Measurements from ENCODE around the gene ZNF385B.
"Not testable (repeated sequence)": the region's sequence is repeated elsewhere in the genome, so short reads cannot be mapped to it uniquely, and the experiment has no call there.

The ZNF385B gene
- 0 reads per million in 2 donors for total RNA-seq

DNA sequence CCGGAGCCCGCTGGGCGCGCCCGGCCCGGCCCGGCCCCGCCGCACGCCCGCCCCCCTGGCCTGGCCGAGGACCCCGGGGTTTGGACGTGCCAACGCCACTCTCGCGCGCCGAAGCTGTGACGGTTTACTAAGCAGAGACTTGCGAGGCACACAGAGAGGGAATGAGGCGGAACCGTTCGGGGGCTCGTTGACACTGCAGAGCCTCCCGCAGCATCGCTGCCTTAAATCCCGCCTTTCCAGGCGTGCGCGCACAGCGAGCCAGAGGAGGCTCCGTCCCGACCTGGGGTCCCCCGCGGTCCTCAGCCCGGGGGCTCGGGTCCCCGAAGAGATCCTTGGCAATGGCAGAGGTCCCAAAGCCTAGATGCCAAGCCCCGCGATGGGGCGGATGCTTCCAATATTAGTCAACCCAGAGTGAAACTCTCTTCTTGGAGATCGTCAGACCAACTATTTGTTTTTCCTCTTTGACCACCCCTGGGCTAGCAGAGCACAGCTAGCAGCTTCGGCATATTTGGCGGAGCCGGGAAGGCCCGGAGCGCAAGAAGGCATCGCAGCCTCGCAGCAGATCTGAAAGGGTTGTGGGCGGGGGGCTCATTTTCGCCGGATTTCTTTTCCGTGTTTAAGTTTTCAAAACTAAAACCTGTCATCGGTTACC lies at the start of gene ZNF385B:
Gene ZNF385B, minus strand, starts transcription at position 197 of the 652 bp plus-strand sequence.
- no peak for DNase-seq

DNA sequence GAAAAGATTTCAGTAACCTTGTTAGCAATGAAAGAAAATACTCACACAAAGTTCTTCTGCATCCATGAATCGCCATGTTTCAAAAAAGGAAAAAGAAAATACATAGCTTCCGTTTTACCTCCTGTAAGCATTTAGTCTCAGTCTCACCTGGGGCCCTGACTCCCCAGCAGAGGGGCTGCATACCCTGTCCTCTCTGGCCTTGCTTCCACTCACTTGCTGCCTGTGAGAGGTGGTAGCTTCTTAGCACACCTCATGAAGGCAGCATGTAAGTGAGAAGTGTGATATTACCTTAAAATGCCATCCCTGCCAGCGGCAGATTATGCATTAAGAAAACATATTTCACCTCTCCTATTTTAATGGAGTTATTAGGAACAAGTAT lies 49.3 kb upstream of the ZNF385B start:
- no peak for DNase-seq

DNA sequence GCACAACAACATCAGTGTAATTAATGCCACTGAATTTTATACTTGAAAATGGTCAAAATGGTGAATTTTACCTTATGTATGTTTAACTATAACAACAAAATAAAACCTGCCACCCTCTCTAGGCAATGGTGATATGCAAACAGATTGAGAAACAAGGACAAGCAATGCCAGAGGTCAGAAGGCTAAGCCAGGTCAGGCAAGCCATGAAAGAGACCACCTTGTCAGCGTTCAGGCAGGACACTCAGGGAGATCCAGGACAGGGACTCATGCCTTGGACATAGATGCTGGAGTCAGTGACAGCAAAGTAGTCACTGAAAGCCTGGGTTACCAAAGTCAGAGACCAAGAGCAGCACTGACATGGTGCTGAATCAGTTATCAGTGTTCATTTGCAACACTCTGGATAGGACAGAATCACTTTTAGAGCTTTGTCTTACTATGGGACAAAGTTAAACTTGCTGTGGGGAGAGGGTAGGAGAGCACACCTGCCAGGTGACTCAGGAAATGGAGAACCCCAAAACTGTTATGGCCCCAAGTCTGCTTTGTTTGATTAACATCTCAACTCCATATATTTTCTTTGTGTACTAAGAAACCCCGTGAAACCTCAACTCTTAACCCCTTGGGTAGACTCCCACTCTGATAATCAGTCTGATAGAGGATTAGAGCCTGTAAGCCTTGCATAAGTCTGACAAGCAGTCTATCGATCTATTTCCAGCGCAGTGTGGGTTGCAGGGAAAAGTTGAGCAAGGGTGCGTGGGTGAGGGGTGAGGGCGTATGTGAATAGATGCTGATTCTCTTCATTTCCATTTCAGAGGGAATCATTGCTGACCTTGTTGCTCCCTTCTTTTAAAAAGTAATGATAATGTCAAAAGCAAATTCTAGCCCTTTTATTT lies 48.7 kb upstream of the ZNF385B start:
- no peak for DNase-seq

DNA sequence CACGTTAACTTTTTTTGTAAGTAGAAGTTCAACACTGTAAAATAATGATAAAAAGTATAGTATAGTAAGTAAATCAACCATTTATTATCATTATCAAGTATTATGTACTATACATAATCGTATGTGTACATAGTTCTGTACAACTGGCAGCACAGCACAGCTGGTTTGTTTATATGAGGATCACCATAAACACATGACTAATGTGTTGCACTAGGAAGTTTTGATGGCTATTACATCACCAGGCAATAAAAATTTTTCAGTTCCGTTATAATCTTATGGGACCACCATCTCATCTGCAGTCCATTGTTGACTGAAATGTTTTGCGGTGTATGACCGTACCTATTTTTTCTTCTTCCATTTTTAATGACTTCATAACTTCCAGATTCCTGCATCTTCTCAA lies 39.2 kb upstream of the ZNF385B start:
- no peak for DNase-seq

DNA sequence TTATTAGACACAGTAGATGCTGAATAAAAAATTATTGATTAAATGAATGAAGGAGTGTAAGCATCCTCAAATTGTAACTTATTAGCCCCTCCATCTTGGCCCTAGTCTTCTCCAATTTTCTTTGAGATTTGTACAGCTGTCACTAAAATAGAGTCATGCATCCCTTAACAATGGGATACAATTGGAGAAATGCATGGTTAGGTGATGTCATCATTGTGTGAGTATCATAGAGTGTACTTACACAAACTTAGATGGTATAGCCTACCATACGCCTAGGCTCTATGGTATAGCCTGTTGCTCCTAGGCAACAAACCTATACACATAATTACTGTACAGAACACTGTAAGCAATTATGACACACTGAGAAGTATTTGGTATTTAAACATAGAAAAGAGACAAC lies 38.3 kb upstream of the ZNF385B start:
- no peak for DNase-seq

DNA sequence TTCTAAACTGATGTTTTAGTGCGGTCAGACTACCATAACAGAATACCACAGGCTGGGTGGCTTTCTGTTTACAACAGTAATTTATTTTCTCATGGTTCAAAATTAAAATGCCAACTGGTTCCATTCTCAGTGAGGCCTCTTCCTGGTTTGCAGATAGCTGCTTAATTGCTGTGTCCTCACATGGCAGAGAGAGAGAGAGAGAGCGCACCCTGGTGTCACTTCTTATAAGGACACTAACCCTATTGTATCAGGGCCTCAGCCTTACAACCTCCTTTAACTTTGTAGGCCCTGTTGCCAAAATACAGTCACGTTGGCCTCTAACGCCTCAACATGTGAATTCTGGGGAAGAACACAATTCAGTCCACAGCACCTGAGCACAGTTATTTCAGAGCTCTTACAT lies 37.5 kb upstream of the ZNF385B start:
- DNase-seq: no peak

DNA sequence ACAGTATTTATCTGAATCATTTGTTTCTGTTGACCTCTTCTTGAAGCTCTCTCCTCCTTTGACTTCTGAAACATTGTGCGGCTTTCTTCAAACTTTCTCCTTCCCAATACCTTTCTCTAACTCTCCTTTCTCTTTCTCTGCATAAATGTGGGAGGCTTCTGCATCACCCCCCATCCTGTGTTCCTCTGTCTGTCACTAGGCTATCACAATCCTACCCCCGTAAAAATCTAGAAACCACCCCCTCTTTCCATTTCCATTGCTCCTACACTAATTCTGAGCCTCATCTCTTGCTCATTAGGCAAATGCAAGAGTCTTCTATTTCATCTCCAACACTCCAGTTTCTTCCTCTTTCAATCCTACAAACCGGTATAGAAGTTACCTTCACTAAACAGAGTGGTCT lies 32.2 kb upstream of the ZNF385B start:
- no peak for DNase-seq

DNA sequence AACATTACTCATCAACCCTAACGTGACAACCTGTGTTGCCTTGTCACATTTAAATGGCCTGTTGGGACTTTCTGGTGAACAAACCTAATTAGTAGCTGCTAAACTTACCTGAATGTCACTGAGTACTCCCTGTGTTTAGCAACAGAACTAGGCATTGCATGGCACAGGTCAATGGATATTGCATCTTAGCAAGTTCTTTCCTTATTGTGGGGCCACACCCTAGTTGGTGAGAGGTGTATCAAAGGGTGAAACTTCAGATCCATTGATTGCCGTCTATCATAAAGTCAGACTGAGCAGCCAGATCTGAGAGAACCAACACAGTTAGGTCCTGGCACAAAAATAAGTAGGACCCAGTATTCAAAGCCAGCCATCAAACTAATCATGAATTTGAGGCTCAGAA lies 29.8 kb upstream of the ZNF385B start:
- no peak for DNase-seq

DNA sequence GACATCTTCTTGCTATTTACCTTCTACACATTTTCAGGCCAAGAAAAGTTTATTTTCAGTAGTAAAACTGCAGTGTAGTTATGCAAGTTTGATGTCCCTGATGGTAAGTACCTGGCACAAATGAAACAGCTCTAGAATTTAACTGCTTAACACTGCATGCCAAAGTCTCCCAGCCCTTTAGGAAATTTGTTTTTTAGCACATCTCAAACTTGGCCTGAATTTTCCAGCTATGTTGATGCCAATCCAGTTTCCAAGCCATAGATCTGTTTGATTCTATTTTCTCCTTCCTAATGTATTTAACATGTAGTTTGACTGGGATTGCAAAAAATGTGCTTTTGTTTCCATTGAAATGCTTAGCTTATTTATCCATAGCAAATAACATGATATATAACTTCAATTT lies 29.3 kb upstream of the ZNF385B start:
- DNase-seq: no peak

DNA sequence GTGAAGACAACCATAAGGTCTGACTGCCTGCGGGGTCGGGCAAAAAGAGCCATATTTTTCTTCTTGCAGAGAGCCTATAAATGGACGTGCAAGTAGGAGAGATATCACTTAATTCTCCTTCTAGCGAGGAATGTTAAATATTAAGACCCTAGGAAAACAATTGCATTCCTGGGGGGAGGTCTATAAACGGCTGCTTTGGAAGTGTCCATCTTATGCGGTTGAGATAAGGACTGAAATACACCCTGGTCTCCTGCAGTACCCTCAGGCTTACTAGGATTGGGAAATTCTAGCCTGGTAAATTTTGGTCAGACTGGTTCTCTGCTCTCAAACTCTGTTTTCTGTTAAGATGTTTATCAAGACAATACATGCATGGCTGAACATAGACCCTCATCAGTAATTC lies 27.2 kb upstream of the ZNF385B start:
- not testable (repeated sequence) for DNase-seq

DNA sequence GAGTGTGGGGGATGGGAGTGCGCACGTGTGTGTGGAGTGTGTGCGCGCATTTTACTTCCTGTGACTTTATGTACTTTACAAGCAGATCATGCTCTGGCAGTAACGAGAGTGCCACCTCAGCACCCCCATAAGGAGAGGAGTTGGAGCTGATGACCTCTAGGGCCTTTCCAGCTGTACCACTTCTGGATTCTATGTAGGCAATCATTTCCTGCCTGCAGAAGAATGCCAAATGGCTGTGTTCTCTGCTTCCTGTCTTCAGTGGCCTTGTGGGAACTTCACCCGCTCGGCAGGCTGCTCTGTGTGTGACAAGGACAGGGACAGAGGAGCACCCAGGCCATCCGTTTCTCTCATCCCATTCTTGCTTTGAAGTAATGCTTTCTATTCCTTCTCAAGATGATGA lies 22.8 kb upstream of the ZNF385B start:
- no peak for DNase-seq

DNA sequence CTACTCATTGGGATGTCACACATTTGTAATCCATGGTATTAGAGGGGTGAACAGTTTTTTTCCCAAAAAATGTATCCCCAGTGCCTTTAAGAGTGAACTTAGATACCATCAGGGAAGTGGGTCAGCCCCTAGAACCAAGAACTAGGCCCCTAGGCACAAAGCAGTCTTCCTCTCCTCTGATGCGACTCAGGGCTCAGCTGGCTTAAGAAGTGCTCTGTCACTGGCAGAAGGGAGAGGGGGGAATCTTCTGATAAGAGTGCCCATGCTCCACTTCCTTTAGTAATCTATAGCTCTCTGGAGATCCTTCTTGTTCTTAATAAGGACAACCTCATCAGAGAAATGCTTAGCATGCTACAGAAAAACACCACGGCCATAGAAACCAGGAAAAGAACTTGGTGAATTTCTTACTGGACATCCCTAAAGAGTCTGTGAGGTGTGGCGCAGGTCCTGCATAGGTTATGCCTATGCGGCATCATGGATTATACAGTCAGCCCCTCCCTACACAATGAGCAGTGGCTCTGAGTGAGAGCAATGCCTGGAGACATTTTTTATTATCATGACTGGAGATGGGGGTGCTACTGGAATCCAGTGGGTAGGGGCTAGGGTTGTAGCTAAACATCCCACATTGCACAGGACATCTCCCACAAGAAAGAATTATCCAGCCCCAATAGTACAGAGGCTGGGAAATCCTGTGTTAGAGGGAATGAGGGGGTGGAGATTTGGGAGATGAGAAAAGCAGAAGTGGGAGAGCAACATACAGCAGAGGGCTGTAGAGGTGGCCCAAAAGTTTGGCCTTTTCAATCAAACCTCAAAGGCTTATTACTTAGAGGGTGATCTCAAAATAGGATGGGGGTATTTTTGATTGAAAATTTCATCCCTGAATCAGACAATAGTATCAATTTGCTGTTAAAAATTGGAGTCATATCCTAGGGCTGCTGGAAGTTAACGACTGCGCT lies 21.7 kb upstream of the ZNF385B start:
- DNase-seq: no peak

DNA sequence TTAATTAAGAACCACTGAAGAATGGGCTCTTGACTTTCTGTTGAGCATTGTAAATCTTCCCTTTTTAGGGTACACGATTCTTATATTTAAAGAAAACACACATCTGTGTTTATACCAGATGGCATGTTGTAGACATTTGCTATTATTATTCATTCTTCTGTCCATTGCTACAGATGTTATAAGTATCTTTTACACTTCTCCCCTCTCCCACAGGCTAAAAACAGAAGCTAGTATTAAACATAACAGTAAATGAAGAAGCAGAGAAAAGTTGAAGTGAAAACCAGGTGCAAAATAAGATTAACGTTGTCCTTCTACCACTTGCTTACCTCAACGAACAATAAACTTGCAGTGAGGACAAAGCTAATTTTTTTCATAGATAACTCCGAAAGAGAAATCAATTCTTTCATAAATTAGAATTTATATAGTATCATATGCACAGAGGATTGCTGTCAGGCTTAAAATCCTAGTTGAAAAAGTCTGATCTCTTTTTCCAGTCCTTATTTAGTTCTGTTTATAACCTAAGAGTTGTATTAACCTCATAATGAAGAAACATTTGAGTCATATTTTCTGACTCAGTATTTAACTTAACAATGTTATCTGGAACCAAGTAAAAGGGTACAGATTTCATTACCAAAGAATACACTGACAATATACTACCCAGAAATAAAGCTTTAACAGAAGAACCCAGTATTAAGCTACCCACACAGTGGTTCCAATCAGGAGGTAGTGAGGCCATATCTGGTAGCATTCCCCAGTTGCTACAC lies 16.4 kb upstream of the ZNF385B start:
- DNase-seq: no peak

DNA sequence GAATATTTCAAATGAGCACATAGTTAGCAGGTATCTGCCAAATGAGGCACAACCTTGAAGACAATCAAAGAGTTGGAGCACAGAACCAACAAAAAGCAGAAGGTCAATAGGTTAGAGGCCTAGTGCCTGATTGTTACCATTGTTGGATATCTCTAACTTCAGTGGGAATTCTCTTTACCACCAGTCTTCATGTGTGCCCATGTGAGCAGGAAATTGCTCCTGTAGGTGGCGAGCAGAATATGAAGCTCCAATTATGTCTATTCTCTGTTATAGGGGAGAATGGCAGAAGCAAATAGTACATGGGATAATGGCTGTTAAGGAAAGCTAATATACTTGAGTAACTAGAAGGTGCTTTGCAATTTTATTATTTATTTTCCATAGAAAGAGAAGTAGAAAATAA lies 14.9 kb upstream of the ZNF385B start:
- DNase-seq: no peak

DNA sequence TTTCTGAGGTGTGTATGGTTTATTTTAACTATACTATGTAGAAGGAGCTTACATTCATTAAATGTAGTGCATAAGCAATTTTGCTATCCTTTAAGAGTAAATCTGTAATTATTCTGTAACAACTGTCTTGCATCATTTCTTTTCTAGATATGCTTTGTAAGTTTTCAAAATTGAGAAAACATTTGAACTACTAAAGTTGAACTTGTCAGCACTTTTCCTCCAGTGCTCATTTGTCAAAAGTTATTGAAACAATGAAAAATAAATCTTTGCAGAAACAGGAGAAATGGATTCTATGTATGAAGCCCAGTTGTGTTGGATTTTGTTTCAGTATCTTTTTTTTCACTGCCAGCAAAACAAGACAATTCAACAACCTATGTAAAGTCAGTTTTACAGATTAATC lies 14.5 kb upstream of the ZNF385B start:
- no peak for DNase-seq

DNA sequence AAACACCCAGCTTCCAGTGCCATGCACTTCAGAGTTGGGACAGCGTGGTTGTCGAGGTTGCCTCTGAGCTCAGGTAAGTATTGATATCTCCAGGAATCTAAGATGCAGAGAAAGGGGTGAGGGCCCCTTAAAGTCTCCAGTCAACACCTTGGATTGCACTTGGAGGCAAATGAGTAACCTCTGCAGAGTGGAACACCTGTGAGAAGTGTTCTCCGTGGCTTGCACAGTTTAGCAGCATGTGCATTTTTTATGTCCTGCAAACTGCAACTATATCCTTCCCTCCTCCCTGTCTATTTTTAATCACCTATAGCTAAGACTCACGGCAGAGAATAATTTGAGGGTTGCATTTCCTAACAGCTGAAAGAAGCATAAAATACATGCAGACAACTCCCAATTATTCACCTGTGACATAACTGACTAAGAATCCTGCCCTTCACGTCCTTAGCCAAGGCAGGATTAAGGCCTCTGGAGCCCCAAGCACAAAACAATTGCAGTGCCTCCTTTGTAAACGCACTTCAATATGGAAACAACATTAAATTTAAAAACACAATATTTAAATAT lies 1.6 kb upstream of the ZNF385B start:
- no peak for DNase-seq

DNA sequence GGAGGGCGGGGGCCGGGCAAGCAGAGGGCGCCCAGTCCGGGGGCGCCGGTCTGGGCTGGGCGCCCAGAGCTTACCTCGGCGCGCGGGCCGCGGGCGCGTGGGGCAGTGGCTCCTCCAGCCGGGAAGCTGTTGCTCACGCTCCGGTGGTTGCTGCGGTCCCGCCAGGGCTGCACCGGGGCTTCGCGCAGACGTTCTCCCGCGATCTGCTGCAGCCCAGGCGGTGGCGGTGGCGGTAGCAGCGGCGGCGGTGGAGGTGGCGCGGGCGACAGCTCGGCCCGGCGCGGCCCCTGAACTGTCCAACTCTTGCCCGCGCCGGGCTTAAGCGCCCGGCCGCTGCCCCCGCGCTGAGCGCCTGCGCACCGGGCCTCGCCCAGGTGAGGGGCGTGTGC lies 391 bp downstream of the ZNF385B start:
- DNase-seq: no peak

DNA sequence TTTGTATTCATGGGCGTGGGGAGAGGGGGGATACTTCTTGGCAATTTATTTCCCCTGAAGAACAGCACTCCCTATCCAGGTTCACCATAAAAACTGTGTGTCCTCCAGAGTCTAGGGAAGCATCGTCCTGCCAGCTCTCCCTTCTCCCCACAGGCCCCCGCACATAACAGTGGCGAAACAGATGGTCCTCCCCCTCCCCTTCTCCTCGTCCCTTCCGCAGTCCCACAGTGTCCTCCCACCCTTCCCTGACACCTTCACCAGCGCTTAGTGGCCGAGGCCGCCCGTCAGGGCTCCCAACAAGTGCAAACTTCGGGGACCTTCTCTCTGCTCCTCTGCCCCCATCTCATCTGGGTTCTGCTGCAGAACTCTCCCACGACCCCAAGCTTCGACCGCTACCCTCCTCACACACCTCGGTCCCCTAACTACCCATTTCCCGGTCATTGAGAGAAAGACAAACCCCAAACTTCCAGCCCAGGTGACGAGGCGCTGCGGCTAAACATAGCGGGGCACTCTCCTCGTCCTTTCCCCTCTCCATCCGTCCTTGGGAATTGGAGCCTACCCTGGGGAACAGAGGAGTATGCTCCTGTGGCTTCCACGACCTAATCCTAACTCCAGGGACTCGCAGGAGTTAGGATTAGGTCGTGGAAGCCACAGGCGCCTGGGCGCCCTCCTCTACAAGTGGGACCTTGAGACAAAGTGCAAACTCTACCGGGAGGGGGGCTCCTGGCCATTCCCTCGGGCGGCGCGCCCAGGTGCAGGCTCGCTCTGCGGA lies 971 bp downstream of the ZNF385B start:
- DNase-seq: no peak

DNA sequence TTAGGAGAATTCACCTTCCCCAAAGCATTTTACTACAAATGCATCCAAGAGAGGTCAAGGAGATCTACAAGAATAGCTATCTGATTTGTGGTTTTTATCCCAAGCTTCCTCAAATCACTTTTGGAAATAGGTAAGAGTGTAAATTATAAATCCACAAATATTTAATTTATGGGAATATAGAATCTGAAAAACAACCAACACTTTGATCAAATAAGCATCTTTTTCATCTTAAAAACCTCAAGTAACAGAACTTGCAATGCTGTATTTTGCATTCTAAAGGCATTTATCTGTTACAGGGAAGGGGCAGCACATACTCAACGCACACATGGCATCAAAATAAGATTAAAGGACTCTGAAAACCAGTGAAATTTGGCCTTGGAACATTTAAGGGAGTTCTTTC lies 1.9 kb downstream of the ZNF385B start:
- no peak for DNase-seq

DNA sequence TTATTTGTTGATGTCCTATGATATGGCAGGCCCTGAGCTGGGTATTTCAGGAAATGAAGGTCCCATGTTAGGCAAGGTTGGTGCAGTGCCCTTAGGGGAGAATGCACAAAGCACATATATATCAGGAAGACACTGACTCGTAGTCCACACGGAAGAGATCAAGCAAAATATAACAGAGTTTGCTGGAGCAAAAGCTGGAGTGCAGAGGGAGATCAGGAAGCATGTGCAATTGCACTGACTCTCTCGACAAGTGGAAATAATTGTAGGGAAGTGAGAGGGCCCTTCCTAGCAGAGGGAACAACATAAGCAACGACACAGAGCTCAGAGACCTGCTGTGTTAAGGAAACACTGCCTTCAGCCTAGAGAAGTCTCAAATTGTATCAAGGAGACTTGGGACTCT lies 4.2 kb downstream of the ZNF385B start:
- DNase-seq: no peak

DNA sequence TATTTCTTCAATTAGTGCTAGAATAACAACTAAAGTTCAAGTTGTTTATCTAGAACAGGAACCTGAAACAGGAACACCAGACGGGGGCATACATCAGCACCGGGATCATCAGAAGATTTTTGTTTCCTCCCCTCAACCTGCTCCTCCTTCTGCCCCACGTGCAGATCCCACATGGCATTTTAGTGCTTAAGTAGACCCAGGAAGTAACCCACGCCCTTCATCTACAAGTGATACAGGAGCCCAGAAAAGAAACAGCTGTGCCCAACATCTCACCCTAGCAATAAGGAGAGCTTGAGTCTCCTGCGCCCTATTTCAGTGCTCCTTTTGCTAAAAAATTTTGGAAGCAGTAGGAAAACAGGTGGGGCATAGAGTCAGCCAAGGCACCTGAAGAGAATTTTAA lies 5.2 kb downstream of the ZNF385B start:
- DNase-seq: no peak
